Suprapubic skin (tissue), 4 donors: Measurements from ENCODE around the gene PRDM10. TPM values are rescaled to one million over a fixed set of nuclear protein-coding genes. Genes with fewer than 3 reads are reported as not detected.
"Not testable (repeated sequence)": the region's sequence is repeated elsewhere in the genome, so short reads cannot be mapped to it uniquely, and the experiment has no call there.

Source experiments
- DNase-seq, 2 donors: peaks; one replicate each; pipeline ENCODE4 v3.0.0-alpha.2; 2019; ENCODE audit warnings: low spot score in 2 of 2
- H3K27ac ChIP-seq: fragments of 200-600 bp; sonication (generic); one replicate; pipeline ENCODE4 v1.5.1; 2019
- H3K27me3 ChIP-seq: fragments of 200-600 bp; sonication (generic); one replicate; pipeline ENCODE4 v1.5.1; 2019
- H3K36me3 ChIP-seq: fragments of 200-600 bp; sonication (generic); one replicate; pipeline ENCODE4 v1.5.1; 2019
- H3K4me1 ChIP-seq: fragments of 200-600 bp; sonication (generic); one replicate; pipeline ENCODE4 v1.5.1; 2019
- H3K4me3 ChIP-seq: fragments of 200-600 bp; sonication (generic); one replicate; pipeline ENCODE4 v1.5.1; 2019; ENCODE audit warnings: mild to moderate bottlenecking
- H3K9me3 ChIP-seq: fragments of 200-600 bp; sonication (generic); one replicate; pipeline ENCODE4 v1.5.1; 2019
- CTCF ChIP-seq, 2 donors: fragments of 200-600 bp in 1 of 2; fragments of 450-650 bp in 1 of 2; sonication (generic) in 1 of 2; IDR thresholded peaks; one replicate each; pipeline ENCODE4 v1.5.1; 2016 to 2019; ENCODE audit warnings: antibody characterized with exemption in 2 of 2, mild to moderate bottlenecking in 1 of 2, moderate library complexity in 1 of 2
- EP300 ChIP-seq: sonication (generic); formaldehyde crosslinking; IDR thresholded peaks from one replicate; pipeline ENCODE4 v1.6.1; 2017; ENCODE audit warnings: antibody characterized with exemption
- POLR2A ChIP-seq, 2 donors: fragments of 450-650 bp; IDR thresholded peaks; one replicate each; pipeline ENCODE4 v1.6.1; 2017; ENCODE audit warnings: antibody characterized with exemption in 2 of 2, mild to moderate bottlenecking in 2 of 2, moderate library complexity in 2 of 2
- POLR2AphosphoS5 ChIP-seq, 3 donors: sonication (generic); formaldehyde crosslinking; IDR thresholded peaks; one replicate each; pipeline ENCODE4 v1.6.1; 2017; ENCODE audit warnings: antibody characterized with exemption in 3 of 3
- WGBS: methylation state at CpG from one replicate; pipeline ENCODE4 v1.1.5; 2018; 5-methylcytosine and 5-hydroxymethylcytosine counted together
- total RNA-seq, 4 donors: library from RNA; depleted of rRNA; stranded (reverse); fragments of >200 nt; gene quantifications; one replicate each; pipeline ENCODE4 v1.1.0, GENCODE V29; 2016

Gene PRDM10
- total RNA-seq, 4 donors from 2014 or later, result 11.4 to 49.8 (median 13.4) TPM

- WGBS, result 90% methylated on average over 5 of the region's 5 CpGs
- Histone ChIP-seq H3K9me3 (no peaks in the 10 kb centered on the region), H3K27me3 (no peaks in the 10 kb centered on the region), H3K4me3 (no peak overlapping the region), H3K27ac (no peak overlapping the region), H3K4me1 (no peaks in the 10 kb centered on the region), H3K36me3 (no peaks in the 10 kb centered on the region)
- TF ChIP-seq CTCF (IDR thresholded peaks at IDR 0.05), result no peak
- TF ChIP-seq POLR2A (IDR thresholded peaks at IDR 0.05), result no peak
- TF ChIP-seq EP300, result no peak
- TF ChIP-seq POLR2AphosphoS5 (IDR thresholded peaks at IDR 0.05), result no peak
- no peak for DNase-seq
Measured at GRCh38 chr11:129972611-129973010, 30.0 kb downstream of the PRDM10 start.

GRCh38 chr11:129971856-129972255 lies 30.8 kb downstream of the PRDM10 start:
- H3K27me3 ChIP-seq, H3K27ac ChIP-seq, DNase-seq, H3K36me3 ChIP-seq, H3K4me1 ChIP-seq, H3K4me3 ChIP-seq, H3K9me3 ChIP-seq: not testable (repeated sequence)
- no CpG with 5 or more reads among the region's 29 CpGs for WGBS

GRCh38 chr11:129969920-129970319 lies 32.7 kb downstream of the PRDM10 start:
- DNase-seq, result no peak
- TF ChIP-seq CTCF (IDR thresholded peaks at IDR 0.05) (no peak), POLR2A (IDR thresholded peaks at IDR 0.05) (no peak), EP300 (no peak), POLR2AphosphoS5 (IDR thresholded peaks at IDR 0.05) (no peak)
- Histone ChIP-seq H3K4me3 (no peak overlapping the region), H3K9me3 (no peaks in the 10 kb centered on the region), H3K27me3 (no peaks in the 10 kb centered on the region), H3K4me1 (no peaks in the 10 kb centered on the region), H3K36me3 (no peaks in the 10 kb centered on the region), H3K27ac (no peak overlapping the region)
- WGBS, result 60% methylated on average over 2 of the region's 2 CpGs

GRCh38 chr11:129968591-129969419 lies 33.8 kb downstream of the PRDM10 start:
- 80% methylated on average over 9 of the region's 9 CpGs for WGBS
- TF ChIP-seq POLR2A (IDR thresholded peaks at IDR 0.05), result no peak
- Histone ChIP-seq H3K27me3 (no peaks in the 10 kb centered on the region), H3K36me3 (no peaks in the 10 kb centered on the region), H3K4me3 (no peak overlapping the region), H3K4me1 (no peaks in the 10 kb centered on the region), H3K9me3 (no peaks in the 10 kb centered on the region), H3K27ac (no peak overlapping the region)
- no peak for DNase-seq

GRCh38 chr11:129967996-129968395 lies 34.6 kb downstream of the PRDM10 start:
- 97% methylated on average over 3 of the region's 3 CpGs for WGBS
- Histone ChIP-seq H3K9me3 (no peaks in the 10 kb centered on the region), H3K27ac (no peak overlapping the region), H3K4me1 (no peaks in the 10 kb centered on the region), H3K27me3 (no peaks in the 10 kb centered on the region), H3K36me3 (no peaks in the 10 kb centered on the region), H3K4me3 (no peak overlapping the region)
- no peak for DNase-seq
- TF ChIP-seq POLR2A (IDR thresholded peaks at IDR 0.05) (no peak), CTCF (IDR thresholded peaks at IDR 0.05) (no peak), POLR2AphosphoS5 (IDR thresholded peaks at IDR 0.05) (no peak), EP300 (no peak)

- TF ChIP-seq POLR2A (IDR thresholded peaks at IDR 0.05), result no peak
- no peak for TF ChIP-seq EP300
- no peak for TF ChIP-seq CTCF (IDR thresholded peaks at IDR 0.05)
- no peak for TF ChIP-seq POLR2AphosphoS5 (IDR thresholded peaks at IDR 0.05)
- Histone ChIP-seq H3K4me3 (no peak overlapping the region), H3K9me3 (no peaks in the 10 kb centered on the region)
Measured at GRCh38 chr11:129965248-129965647, 37.4 kb downstream of the PRDM10 start.

More at GRCh38 chr11:129965248-129965647, 37.4 kb downstream of the PRDM10 start:
- Histone ChIP-seq H3K27me3 (no peaks in the 10 kb centered on the region), H3K36me3 (peaks cover 3% of the 10 kb centered on the region), H3K4me1 (no peaks in the 10 kb centered on the region), H3K27ac (no peak overlapping the region)
- WGBS, result 86% methylated on average over 3 of the region's 3 CpGs
- no peak for DNase-seq
